DND-41 (cell line): ENCODE data around the gene RSPO1.

Experiments
- ATAC-seq: fragments of 200-7000 bp; cut with Tn5 transposase; 3 replicates; pipeline ENCODE4 v1.9.1; 2021; ENCODE audit warnings: low read depth; ENCODE audit not compliant: insufficient read depth
- DNase-seq: peaks from one replicate; pipeline ENCODE4 v3.0.0-alpha.2; 2020
- H2AFZ ChIP-seq: 2 replicates; pipeline ENCODE4 v1.6.0; 2012; ENCODE audit warnings: low read depth, low read length
- H3K27ac ChIP-seq: 2 replicates; pipeline ENCODE4 v1.5.1; 2012; ENCODE audit warnings: low read length, inconsistent platforms
- H3K27me3 ChIP-seq: fragments of 200-600 bp; sonication (generic); 2 replicates; pipeline ENCODE4 v1.6.0; 2012; ENCODE audit warnings: low read length, mild to moderate bottlenecking, inconsistent platforms; ENCODE audit not compliant: insufficient read depth, poor library complexity
- H3K36me3 ChIP-seq: 2 replicates; pipeline ENCODE4 v1.5.1; 2012; ENCODE audit warnings: low read length, inconsistent platforms; ENCODE audit not compliant: insufficient read depth
- H3K4me1 ChIP-seq: 2 replicates; pipeline ENCODE4 v1.5.1; 2012; ENCODE audit warnings: mild to moderate bottlenecking, low read length; ENCODE audit not compliant: insufficient read depth
- H3K4me2 ChIP-seq: 2 replicates; pipeline ENCODE4 v1.6.0; 2012; ENCODE audit warnings: mild to moderate bottlenecking, moderate library complexity, low read length, inconsistent platforms; ENCODE audit not compliant: insufficient read depth
- H3K4me3 ChIP-seq, 2 experiments: fragments of 200-600 bp in 1 of 2; shearing (Covaris generic) in 1 of 2; 2 replicates each; pipeline ENCODE4 v1.5.1; 2012 to 2016; ENCODE audit warnings: inconsistent platforms in 2 of 2, low read length in 2 of 2, mild to moderate bottlenecking in 2 of 2, low read depth in 1 of 2, moderate library complexity in 1 of 2
- H3K79me2 ChIP-seq: 2 replicates; pipeline ENCODE4 v1.6.0; 2012; ENCODE audit warnings: low read length, inconsistent platforms; ENCODE audit not compliant: insufficient read depth
- H3K9ac ChIP-seq: 2 replicates; pipeline ENCODE4 v1.6.0; 2012; ENCODE audit warnings: low read depth, mild to moderate bottlenecking, inconsistent platforms, low read length, moderate library complexity
- H3K9me3 ChIP-seq: 2 replicates; pipeline ENCODE4 v1.5.1; 2012; ENCODE audit warnings: low read length, moderate library complexity, mild to moderate bottlenecking, inconsistent platforms; ENCODE audit not compliant: insufficient read depth, severe bottlenecking
- H4K20me1 ChIP-seq: 2 replicates; pipeline ENCODE4 v1.6.0; 2012; ENCODE audit warnings: low read length; ENCODE audit not compliant: insufficient read depth
- EZH2 ChIP-seq: IDR thresholded peaks from 3 replicates; pipeline ENCODE4 v1.6.1; 2012; ENCODE audit warnings: borderline replicate concordance, low read depth, mild to moderate bottlenecking, moderate library complexity, low read length, inconsistent platforms; ENCODE audit not compliant: severe bottlenecking
- TF ChIP-seq, protein P1 (sequence below): IDR thresholded peaks from 2 replicates; pipeline ENCODE4 v1.5.1; 2012; ENCODE audit warnings: borderline replicate concordance, low read length, moderate library complexity, mild to moderate bottlenecking; ENCODE audit not compliant: poor library complexity, severe bottlenecking; ENCODE audit errors: extremely low read depth

Gene RSPO1

DNA sequence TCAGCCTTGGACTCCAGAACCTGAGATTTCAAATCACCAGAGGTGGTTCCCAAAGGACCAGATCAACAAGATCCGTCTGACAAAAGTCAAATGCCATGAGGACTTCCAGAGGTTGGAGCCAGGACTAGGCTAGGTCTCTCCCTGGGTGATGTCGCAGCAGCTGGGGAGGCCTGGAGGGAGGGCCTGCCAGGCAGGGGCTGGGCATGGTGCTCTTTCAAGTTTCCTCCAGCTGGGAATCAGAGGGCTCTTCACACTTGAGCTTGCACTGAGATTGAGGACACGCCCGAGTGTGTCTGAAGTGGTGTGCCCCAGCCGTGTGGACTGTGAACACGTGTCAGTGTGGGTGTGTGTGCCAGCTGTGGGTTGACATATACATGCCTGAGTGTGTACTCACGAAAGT, 21.3 kb upstream of the RSPO1 start:
- no peaks in the 10 kb centered on the region for H3K9me3 ChIP-seq
- no peak overlapping the region for H3K27ac ChIP-seq
- H3K4me2 ChIP-seq = no peak overlapping the region

DNA sequence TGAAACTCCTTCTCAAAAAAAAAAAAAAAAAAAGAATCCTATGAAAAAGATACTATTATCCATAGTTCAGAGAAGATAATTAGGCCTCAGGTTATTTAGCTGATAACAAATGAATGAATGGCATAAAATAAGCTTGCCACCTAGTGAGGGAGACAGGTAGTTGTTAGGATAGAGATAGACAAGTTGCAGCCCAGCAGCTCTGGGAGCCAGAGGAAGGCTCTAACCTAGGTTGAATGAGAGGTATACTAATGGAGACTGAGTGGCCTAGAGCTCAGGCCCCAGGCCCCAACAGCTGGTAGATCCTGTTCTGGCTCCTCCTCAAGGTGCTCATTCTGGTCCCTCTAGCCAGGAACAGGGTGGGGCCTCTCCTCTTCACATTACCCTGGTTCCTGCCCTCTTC, 20.6 kb upstream of the RSPO1 start:
- H4K20me1 ChIP-seq = peaks cover 11% of the 10 kb centered on the region
- H3K79me2 ChIP-seq = no peaks in the 10 kb centered on the region
- no peaks in the 10 kb centered on the region for H3K27me3 ChIP-seq
- H2AFZ ChIP-seq = no peak overlapping the region
- ATAC-seq (no peak), DNase-seq (no peak)
- no peak overlapping the region for H3K4me2 ChIP-seq
- no peak for TF ChIP-seq EZH2
- TF ChIP-seq, protein P1, sequence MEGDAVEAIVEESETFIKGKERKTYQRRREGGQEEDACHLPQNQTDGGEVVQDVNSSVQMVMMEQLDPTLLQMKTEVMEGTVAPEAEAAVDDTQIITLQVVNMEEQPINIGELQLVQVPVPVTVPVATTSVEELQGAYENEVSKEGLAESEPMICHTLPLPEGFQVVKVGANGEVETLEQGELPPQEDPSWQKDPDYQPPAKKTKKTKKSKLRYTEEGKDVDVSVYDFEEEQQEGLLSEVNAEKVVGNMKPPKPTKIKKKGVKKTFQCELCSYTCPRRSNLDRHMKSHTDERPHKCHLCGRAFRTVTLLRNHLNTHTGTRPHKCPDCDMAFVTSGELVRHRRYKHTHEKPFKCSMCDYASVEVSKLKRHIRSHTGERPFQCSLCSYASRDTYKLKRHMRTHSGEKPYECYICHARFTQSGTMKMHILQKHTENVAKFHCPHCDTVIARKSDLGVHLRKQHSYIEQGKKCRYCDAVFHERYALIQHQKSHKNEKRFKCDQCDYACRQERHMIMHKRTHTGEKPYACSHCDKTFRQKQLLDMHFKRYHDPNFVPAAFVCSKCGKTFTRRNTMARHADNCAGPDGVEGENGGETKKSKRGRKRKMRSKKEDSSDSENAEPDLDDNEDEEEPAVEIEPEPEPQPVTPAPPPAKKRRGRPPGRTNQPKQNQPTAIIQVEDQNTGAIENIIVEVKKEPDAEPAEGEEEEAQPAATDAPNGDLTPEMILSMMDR = no peak
- H3K27ac ChIP-seq = no peak overlapping the region
- no peaks in the 10 kb centered on the region for H3K4me1 ChIP-seq
- H3K9ac ChIP-seq = no peak overlapping the region
- H3K9me3 ChIP-seq = no peaks in the 10 kb centered on the region
- no peak overlapping the region for H3K4me3 ChIP-seq
- no peaks in the 10 kb centered on the region for H3K36me3 ChIP-seq

More for the DNA sequence above, 21.3 kb upstream of the RSPO1 start:
- no peaks in the 10 kb centered on the region for H3K4me1 ChIP-seq
- H3K79me2 ChIP-seq = no peaks in the 10 kb centered on the region
- TF ChIP-seq, protein P1 = no peak
- TF ChIP-seq EZH2 = no peak
- H3K27me3 ChIP-seq = no peaks in the 10 kb centered on the region
- H4K20me1 ChIP-seq = peaks cover 13% of the 10 kb centered on the region
- no peak for ATAC-seq
- no peak overlapping the region for H2AFZ ChIP-seq
- no peak for DNase-seq
- no peak overlapping the region for H3K4me3 ChIP-seq
- no peak overlapping the region for H3K9ac ChIP-seq
- no peaks in the 10 kb centered on the region for H3K36me3 ChIP-seq

DNA sequence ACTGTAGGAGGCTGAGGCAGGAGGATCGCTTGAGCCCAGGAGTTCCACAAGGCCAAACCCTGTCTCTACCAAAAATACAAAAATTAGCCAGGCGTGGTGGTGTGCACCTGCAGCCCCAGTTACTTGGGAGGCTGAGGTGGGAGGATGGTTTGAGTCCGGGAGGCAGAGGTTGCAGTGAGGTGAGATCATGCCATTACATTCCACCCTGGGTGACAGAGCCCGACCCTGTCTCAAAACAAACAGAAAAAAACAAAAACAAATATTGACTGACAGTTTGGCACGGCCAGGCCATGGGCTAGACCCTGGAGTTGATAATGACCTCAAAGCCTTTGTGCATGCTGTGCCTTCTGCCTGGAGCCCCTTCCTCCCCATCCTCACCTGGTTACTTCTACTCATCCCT, 19.2 kb upstream of the RSPO1 start:
- H4K20me1 ChIP-seq = peaks cover 11% of the 10 kb centered on the region
- H3K4me1 ChIP-seq = no peaks in the 10 kb centered on the region
- DNase-seq (no peak), ATAC-seq (no peak)
- no peak overlapping the region for H3K27ac ChIP-seq
- no peak overlapping the region for H3K9ac ChIP-seq
- H3K9me3 ChIP-seq = no peaks in the 10 kb centered on the region
- no peaks in the 10 kb centered on the region for H3K27me3 ChIP-seq
- H3K4me3 ChIP-seq = no peak overlapping the region
- H2AFZ ChIP-seq = no peak overlapping the region
- no peak overlapping the region for H3K4me2 ChIP-seq
- no peak for TF ChIP-seq EZH2
- TF ChIP-seq, protein P1 = no peak
- H3K79me2 ChIP-seq = no peaks in the 10 kb centered on the region
- H3K36me3 ChIP-seq = no peaks in the 10 kb centered on the region

DNA sequence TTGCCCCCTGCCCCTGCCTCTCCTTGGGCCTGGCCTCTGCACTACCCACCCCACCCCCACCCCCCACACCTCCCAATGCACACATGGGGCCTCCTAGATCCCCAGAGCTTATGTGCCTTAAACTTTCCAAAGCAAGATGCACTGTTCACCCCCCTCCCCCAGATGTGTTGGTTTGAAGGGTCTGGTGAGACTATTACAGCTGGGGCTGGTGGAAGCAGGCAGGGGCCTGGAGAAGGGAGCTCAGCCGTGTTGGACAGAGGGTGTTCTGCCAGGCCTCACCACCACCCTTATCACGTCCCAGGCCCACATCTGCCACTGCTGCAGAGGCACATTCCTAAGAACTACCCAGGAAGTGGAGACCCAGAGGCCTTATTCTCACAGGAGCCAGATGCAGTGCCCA, 18.3 kb upstream of the RSPO1 start:
- DNase-seq (no peak), ATAC-seq (no peak)
- no peaks in the 10 kb centered on the region for H3K36me3 ChIP-seq
- H3K27me3 ChIP-seq = no peaks in the 10 kb centered on the region
- no peak overlapping the region for H3K9ac ChIP-seq
- H4K20me1 ChIP-seq = peaks cover 11% of the 10 kb centered on the region
- no peak overlapping the region for H3K27ac ChIP-seq
- H3K4me1 ChIP-seq = no peaks in the 10 kb centered on the region
- H2AFZ ChIP-seq = no peak overlapping the region
- H3K9me3 ChIP-seq = no peaks in the 10 kb centered on the region
- H3K4me2 ChIP-seq = no peak overlapping the region
- no peak overlapping the region for H3K4me3 ChIP-seq
- H3K79me2 ChIP-seq = no peaks in the 10 kb centered on the region
- TF ChIP-seq, protein P1 = no peak
- no peak for TF ChIP-seq EZH2
